ENCODE measurements around the gene SPANXN3. TPM values are rescaled to one million over a fixed set of nuclear protein-coding genes. Genes with fewer than 3 reads are reported as not detected.

SPANXN3 gene
- total RNA-seq, 1 experiment from 2014 or later = not detected

DNA sequence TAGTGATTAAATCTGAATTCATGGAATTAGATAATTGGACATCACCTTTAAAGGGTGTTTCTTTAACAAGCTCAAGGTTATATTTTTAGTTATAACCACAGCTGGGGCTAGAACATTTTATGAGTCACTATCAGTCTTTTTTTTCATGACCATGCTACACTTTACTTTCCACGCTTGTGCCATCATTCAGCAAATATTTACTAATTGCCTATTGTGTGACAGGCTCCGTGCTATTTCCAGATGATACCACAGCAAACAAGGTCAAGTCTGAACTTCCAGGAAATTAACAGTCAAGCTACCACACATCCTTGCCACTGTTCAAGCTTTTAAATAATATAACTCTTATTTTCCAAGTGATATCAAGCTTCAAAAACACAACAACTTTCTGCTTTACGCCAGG, 16.5 kb downstream of the SPANXN3 start:
- Mint-ChIP-seq H3K27me3 (ENCODE audit: low read depth) (no peaks in the 10 kb centered on the region; the same call in 1 of the 2 replicates), H3K4me1 (no peaks in the 10 kb centered on the region), H3K4me3 (no peak overlapping the region), H3K27ac (no peak overlapping the region), H3K9me3 (peaks cover 55% of the 10 kb centered on the region), H3K36me3 (peaks cover 39% of the 10 kb centered on the region)
- CTCF ChIA-PET = no interaction called here
- no peak for TF ChIP-seq PRRX2 (CRISPR knock-in tag; IDR thresholded peaks at IDR 0.05)
- TF ChIP-seq, protein P1, sequence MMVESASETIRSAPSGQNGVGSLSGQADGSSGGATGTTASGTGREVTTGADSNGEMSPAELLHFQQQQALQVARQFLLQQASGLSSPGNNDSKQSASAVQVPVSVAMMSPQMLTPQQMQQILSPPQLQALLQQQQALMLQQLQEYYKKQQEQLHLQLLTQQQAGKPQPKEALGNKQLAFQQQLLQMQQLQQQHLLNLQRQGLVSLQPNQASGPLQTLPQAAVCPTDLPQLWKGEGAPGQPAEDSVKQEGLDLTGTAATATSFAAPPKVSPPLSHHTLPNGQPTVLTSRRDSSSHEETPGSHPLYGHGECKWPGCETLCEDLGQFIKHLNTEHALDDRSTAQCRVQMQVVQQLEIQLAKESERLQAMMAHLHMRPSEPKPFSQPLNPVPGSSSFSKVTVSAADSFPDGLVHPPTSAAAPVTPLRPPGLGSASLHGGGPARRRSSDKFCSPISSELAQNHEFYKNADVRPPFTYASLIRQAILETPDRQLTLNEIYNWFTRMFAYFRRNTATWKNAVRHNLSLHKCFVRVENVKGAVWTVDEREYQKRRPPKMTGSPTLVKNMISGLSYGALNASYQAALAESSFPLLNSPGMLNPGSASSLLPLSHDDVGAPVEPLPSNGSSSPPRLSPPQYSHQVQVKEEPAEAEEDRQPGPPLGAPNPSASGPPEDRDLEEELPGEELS (CRISPR knock-in tag; IDR thresholded peaks at IDR 0.05) = no peak
- no peak for DNase-seq (ENCODE audit: low spot score)
- no peak for ATAC-seq
- POLR2A ChIA-PET = no interaction called here

DNA sequence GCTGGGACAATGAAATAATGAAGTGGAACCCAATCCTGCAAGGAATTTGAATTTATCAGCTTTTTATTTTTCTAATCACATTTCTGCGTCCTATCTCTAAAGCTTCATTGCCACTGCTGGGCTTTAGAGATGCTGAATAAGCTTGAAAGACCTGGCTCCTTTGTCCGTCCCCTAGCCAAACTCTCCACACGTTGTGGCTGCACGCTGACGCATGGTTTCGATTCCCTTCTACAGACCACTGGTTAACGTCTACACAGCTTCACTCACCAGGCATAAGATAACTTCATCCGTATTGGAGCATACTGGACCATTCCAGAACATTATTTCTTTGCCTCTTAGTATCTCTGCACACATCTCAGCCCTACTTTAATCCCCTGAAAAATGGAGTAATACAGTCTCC, 31.2 kb downstream of the SPANXN3 start:
- no peak overlapping the region for H3K27ac Mint-ChIP-seq
- no peaks in the 10 kb centered on the region for H3K4me1 Mint-ChIP-seq
- peaks cover 46% of the 10 kb centered on the region for H3K9me3 Mint-ChIP-seq
- CTCF ChIA-PET = no interaction called here
- DNase-seq (ENCODE audit: low spot score) (no peak), ATAC-seq (no peak)
- no peak overlapping the region for H3K4me3 Mint-ChIP-seq
- POLR2A ChIA-PET = no interaction called here
- TF ChIP-seq, protein P2, sequence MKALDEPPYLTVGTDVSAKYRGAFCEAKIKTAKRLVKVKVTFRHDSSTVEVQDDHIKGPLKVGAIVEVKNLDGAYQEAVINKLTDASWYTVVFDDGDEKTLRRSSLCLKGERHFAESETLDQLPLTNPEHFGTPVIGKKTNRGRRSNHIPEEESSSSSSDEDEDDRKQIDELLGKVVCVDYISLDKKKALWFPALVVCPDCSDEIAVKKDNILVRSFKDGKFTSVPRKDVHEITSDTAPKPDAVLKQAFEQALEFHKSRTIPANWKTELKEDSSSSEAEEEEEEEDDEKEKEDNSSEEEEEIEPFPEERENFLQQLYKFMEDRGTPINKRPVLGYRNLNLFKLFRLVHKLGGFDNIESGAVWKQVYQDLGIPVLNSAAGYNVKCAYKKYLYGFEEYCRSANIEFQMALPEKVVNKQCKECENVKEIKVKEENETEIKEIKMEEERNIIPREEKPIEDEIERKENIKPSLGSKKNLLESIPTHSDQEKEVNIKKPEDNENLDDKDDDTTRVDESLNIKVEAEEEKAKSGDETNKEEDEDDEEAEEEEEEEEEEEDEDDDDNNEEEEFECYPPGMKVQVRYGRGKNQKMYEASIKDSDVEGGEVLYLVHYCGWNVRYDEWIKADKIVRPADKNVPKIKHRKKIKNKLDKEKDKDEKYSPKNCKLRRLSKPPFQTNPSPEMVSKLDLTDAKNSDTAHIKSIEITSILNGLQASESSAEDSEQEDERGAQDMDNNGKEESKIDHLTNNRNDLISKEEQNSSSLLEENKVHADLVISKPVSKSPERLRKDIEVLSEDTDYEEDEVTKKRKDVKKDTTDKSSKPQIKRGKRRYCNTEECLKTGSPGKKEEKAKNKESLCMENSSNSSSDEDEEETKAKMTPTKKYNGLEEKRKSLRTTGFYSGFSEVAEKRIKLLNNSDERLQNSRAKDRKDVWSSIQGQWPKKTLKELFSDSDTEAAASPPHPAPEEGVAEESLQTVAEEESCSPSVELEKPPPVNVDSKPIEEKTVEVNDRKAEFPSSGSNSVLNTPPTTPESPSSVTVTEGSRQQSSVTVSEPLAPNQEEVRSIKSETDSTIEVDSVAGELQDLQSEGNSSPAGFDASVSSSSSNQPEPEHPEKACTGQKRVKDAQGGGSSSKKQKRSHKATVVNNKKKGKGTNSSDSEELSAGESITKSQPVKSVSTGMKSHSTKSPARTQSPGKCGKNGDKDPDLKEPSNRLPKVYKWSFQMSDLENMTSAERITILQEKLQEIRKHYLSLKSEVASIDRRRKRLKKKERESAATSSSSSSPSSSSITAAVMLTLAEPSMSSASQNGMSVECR (CRISPR knock-in tag; IDR thresholded peaks at IDR 0.05; ENCODE audit: borderline replicate concordance) = no peak
- TF ChIP-seq, protein P3, sequence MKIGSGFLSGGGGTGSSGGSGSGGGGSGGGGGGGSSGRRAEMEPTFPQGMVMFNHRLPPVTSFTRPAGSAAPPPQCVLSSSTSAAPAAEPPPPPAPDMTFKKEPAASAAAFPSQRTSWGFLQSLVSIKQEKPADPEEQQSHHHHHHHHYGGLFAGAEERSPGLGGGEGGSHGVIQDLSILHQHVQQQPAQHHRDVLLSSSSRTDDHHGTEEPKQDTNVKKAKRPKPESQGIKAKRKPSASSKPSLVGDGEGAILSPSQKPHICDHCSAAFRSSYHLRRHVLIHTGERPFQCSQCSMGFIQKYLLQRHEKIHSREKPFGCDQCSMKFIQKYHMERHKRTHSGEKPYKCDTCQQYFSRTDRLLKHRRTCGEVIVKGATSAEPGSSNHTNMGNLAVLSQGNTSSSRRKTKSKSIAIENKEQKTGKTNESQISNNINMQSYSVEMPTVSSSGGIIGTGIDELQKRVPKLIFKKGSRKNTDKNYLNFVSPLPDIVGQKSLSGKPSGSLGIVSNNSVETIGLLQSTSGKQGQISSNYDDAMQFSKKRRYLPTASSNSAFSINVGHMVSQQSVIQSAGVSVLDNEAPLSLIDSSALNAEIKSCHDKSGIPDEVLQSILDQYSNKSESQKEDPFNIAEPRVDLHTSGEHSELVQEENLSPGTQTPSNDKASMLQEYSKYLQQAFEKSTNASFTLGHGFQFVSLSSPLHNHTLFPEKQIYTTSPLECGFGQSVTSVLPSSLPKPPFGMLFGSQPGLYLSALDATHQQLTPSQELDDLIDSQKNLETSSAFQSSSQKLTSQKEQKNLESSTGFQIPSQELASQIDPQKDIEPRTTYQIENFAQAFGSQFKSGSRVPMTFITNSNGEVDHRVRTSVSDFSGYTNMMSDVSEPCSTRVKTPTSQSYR (CRISPR knock-in tag; IDR thresholded peaks at IDR 0.05) = no peak
- TF ChIP-seq, protein P4, sequence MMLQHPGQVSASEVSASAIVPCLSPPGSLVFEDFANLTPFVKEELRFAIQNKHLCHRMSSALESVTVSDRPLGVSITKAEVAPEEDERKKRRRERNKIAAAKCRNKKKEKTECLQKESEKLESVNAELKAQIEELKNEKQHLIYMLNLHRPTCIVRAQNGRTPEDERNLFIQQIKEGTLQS (CRISPR knock-in tag; conservative IDR thresholded peaks at IDR 0.05) = no peak
- TF ChIP-seq NR1H2 (CRISPR knock-in tag; IDR thresholded peaks at IDR 0.05) (no peak), SMAD4 (CRISPR knock-in tag; IDR thresholded peaks at IDR 0.05) (no peak), ETV6 (CRISPR knock-in tag; IDR thresholded peaks at IDR 0.05) (no peak)
- TF ChIP-seq, protein P5, sequence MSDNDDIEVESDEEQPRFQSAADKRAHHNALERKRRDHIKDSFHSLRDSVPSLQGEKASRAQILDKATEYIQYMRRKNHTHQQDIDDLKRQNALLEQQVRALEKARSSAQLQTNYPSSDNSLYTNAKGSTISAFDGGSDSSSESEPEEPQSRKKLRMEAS (CRISPR knock-in tag; IDR thresholded peaks at IDR 0.05) = no peak
- H3K27me3 Mint-ChIP-seq (ENCODE audit: low read depth) = no peaks in the 10 kb centered on the region; the same call in 1 of the 2 replicates
- peaks cover 29% of the 10 kb centered on the region for H3K36me3 Mint-ChIP-seq

DNA sequence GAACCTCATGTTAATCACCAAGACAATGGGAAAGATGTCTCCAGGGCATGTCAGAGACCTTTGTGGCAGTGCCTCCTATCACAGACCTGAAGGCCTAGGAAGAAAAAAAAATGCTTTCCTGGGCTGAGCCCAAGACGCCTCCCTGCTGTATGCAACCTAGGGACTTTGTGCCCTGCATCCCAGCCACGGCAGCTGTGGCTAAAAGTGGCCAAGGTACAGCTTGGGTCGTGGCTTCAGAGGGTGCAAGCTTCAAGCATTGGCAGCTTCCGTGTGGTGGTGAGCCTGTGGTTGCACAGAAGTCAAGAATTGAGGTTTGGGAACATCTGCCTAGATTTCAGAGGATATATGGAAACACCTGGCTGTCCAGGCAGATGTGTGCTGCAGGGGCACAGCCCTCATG, 40.5 kb downstream of the SPANXN3 start:
- no peak for TF ChIP-seq ZNF671 (CRISPR knock-in tag; IDR thresholded peaks at IDR 0.05)
- TF ChIP-seq ZNF219 (CRISPR knock-in tag; IDR thresholded peaks at IDR 0.05; ENCODE audit: borderline replicate concordance) = no peak
- Mint-ChIP-seq H3K27ac (no peak overlapping the region), H3K4me1 (no peaks in the 10 kb centered on the region), H3K4me3 (no peak overlapping the region), H3K27me3 (ENCODE audit: low read depth) (peaks cover 8% of the 10 kb centered on the region; the same call in 1 of the 2 replicates), H3K36me3 (peaks cover 44% of the 10 kb centered on the region), H3K9me3 (peaks cover 52% of the 10 kb centered on the region)
- ATAC-seq (no peak), DNase-seq (ENCODE audit: low spot score) (no peak)
- CTCF ChIA-PET = no interaction called here
- POLR2A ChIA-PET = no interaction called here

All from WTC11 (cell line).